Measurements from ENCODE around the gene HASPIN. TPM values are rescaled to one million over a fixed set of nuclear protein-coding genes. Genes with fewer than 3 reads are reported as not detected.
A peak's percentile ranks its signal among the peaks of the same experiment; 100 is the strongest.

Gene HASPIN
- total and polyA plus RNA-seq, 4 donors: 0.24 to 1.1 (median 0.51) TPM

- ATAC-seq (ENCODE audit: insufficient read depth, low FRiP score): peak; percentile 93
These were observed 31.0 kb downstream of the HASPIN start for GRCh38 chr17:3754458-3755334.

GRCh38 chr17:3755335-3756030 is 31.8 kb downstream of the HASPIN start:
- Histone ChIP-seq H3K4me3 (peak overlapping the region; percentile 27), H3K9me3 (ENCODE audit: control insufficient read depth in 4 of 4, insufficient read depth in 3 of 4, low read length in 3 of 4) (peaks cover 0 to 10% (median 0%) of the 10 kb centered on the region in 4 donors), H3K27me3 (ENCODE audit: control insufficient read depth in 3 of 3, insufficient read depth in 3 of 3, low read length in 2 of 3) (no peaks in the 10 kb centered on the region), H3K27ac (ENCODE audit: low read depth in 1 of 2, low read length in 1 of 2) (peak overlapping the region in 1 of 2 donors; percentile 76), H3K4me1 (ENCODE audit: control insufficient read depth in 5 of 5, insufficient read depth in 5 of 5, low read length in 5 of 5) (peaks cover 0 to 3% (median 0%) of the 10 kb centered on the region in 5 donors), H3K36me3 (ENCODE audit: control insufficient read depth in 4 of 4, insufficient read depth in 4 of 4, low read length in 4 of 4) (no peaks in the 10 kb centered on the region), H3K9ac (ENCODE audit: insufficient read depth in 1 of 2, low read length in 2 of 2) (no peak overlapping the region)
- ATAC-seq (ENCODE audit: insufficient read depth, low FRiP score) (no peak), DNase-seq (no peak)
- TF ChIP-seq, protein P1, sequence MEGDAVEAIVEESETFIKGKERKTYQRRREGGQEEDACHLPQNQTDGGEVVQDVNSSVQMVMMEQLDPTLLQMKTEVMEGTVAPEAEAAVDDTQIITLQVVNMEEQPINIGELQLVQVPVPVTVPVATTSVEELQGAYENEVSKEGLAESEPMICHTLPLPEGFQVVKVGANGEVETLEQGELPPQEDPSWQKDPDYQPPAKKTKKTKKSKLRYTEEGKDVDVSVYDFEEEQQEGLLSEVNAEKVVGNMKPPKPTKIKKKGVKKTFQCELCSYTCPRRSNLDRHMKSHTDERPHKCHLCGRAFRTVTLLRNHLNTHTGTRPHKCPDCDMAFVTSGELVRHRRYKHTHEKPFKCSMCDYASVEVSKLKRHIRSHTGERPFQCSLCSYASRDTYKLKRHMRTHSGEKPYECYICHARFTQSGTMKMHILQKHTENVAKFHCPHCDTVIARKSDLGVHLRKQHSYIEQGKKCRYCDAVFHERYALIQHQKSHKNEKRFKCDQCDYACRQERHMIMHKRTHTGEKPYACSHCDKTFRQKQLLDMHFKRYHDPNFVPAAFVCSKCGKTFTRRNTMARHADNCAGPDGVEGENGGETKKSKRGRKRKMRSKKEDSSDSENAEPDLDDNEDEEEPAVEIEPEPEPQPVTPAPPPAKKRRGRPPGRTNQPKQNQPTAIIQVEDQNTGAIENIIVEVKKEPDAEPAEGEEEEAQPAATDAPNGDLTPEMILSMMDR (IDR thresholded peaks at IDR 0.05; ENCODE audit: control extremely low read depth, extremely low read depth): no peak
- WGBS, 2 donors: 57 to 64% methylated on average over 20 of the region's 20 CpGs

More at GRCh38 chr17:3754458-3755334, 31.0 kb downstream of the HASPIN start:
- Histone ChIP-seq H3K9ac (ENCODE audit: insufficient read depth in 1 of 2, low read length in 2 of 2) (no peak overlapping the region), H3K27ac (ENCODE audit: low read depth in 1 of 2, low read length in 1 of 2) (peak overlapping the region in 1 of 2 donors; percentile 76), H3K4me1 (ENCODE audit: control insufficient read depth in 5 of 5, insufficient read depth in 5 of 5, low read length in 5 of 5) (peaks cover 0 to 3% (median 0%) of the 10 kb centered on the region in 5 donors), H3K36me3 (ENCODE audit: control insufficient read depth in 4 of 4, insufficient read depth in 4 of 4, low read length in 4 of 4) (no peaks in the 10 kb centered on the region), H3K27me3 (ENCODE audit: control insufficient read depth in 3 of 3, insufficient read depth in 3 of 3, low read length in 2 of 3) (no peaks in the 10 kb centered on the region), H3K9me3 (ENCODE audit: control insufficient read depth in 4 of 4, insufficient read depth in 3 of 4, low read length in 3 of 4) (peaks cover 0 to 6% (median 0%) of the 10 kb centered on the region in 4 donors), H3K4me3 (peak overlapping the region; percentile 27)
- WGBS, 2 donors: 10 to 12% methylated on average over 44 to 56 of the region's 56 CpGs
- DNase-seq: peak; percentile 71 to 91 (median 88)
- TF ChIP-seq, protein P1 (IDR thresholded peaks at IDR 0.05; ENCODE audit: control extremely low read depth, extremely low read depth): no peak

DNA sequence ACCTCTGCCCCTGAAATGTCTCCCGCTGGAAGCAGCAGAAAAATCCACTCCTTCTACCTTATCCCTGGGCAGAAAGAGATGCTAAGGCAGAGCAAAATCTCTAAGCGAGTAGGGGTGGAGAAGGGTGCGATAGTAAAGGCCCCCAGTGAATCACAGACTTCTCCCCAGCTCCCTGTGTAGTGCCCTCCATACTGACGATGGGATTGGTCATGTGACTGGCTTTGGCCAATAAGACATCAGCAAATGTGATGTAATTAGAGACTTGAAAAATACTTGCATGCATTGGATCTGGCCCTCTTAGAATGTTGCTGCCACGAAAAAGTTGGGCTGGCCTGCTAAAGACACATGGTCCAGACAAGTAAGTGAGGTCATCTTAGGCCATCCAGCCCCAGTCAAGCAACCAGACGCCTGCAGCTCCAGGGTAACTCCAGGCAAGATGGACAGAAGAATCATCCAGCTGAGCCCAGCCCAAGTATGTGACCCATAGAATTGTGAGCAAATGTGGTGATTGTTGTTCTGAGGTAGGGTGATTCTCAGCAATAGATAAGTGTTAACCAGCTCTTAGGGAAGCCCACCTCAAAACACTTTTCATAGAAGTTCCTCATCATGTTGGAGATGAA is 36.0 kb downstream of the HASPIN start:
- Histone ChIP-seq H3K27ac (ENCODE audit: low read depth in 1 of 2, low read length in 1 of 2) (no peak overlapping the region), H3K9me3 (ENCODE audit: control insufficient read depth in 4 of 4, insufficient read depth in 3 of 4, low read length in 3 of 4) (peaks cover 0 to 14% (median 0%) of the 10 kb centered on the region in 4 donors), H3K4me3 (no peak overlapping the region), H3K36me3 (ENCODE audit: control insufficient read depth in 4 of 4, insufficient read depth in 4 of 4, low read length in 4 of 4) (no peaks in the 10 kb centered on the region), H3K4me1 (ENCODE audit: control insufficient read depth in 5 of 5, insufficient read depth in 5 of 5, low read length in 5 of 5) (no peaks in the 10 kb centered on the region), H3K27me3 (ENCODE audit: control insufficient read depth in 3 of 3, insufficient read depth in 3 of 3, low read length in 2 of 3) (no peaks in the 10 kb centered on the region), H3K9ac (ENCODE audit: insufficient read depth in 1 of 2, low read length in 2 of 2) (no peak overlapping the region)
- TF ChIP-seq, protein P1 (IDR thresholded peaks at IDR 0.05; ENCODE audit: control extremely low read depth, extremely low read depth): no peak
- DNase-seq (no peak), ATAC-seq (ENCODE audit: insufficient read depth, low FRiP score) (no peak)
- WGBS, 2 donors: 85 to 93% methylated on average over 6 of the region's 6 CpGs

Data from lung (tissue), 12 donors.